A673 (cell line): ENCODE data around the gene ADAT3.

Experiments used
- EZH2 ChIP-seq: fragments of 200-600 bp; sonication (generic); IDR thresholded peaks from 2 replicates; pipeline ENCODE4 v1.6.1; 2017; ENCODE audit warnings: borderline replicate concordance, low read depth, mild to moderate bottlenecking, mixed read lengths, antibody characterized with exemption, low read length; ENCODE audit not compliant: poor library complexity, severe bottlenecking
- TF ChIP-seq, protein P1 (sequence below): fragments of 300-800, 200-600 bp; sonication (generic); conservative IDR thresholded peaks from 2 replicates; pipeline ENCODE4 v1.5.1; 2017; ENCODE audit warnings: low read depth, mild to moderate bottlenecking, antibody characterized with exemption, low read length, moderate library complexity, mixed read lengths

- TF ChIP-seq, protein P1, sequence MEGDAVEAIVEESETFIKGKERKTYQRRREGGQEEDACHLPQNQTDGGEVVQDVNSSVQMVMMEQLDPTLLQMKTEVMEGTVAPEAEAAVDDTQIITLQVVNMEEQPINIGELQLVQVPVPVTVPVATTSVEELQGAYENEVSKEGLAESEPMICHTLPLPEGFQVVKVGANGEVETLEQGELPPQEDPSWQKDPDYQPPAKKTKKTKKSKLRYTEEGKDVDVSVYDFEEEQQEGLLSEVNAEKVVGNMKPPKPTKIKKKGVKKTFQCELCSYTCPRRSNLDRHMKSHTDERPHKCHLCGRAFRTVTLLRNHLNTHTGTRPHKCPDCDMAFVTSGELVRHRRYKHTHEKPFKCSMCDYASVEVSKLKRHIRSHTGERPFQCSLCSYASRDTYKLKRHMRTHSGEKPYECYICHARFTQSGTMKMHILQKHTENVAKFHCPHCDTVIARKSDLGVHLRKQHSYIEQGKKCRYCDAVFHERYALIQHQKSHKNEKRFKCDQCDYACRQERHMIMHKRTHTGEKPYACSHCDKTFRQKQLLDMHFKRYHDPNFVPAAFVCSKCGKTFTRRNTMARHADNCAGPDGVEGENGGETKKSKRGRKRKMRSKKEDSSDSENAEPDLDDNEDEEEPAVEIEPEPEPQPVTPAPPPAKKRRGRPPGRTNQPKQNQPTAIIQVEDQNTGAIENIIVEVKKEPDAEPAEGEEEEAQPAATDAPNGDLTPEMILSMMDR: no peak
- no peak for TF ChIP-seq EZH2
Observed at GRCh38 chr19:1862424-1863327, 42.5 kb upstream of the ADAT3 start.
